Upper lobe of left lung (tissue), 6 donors: ENCODE data around the gene STARD10. TPM values are rescaled to one million over a fixed set of nuclear protein-coding genes. Genes with fewer than 3 reads are reported as not detected.
"Not testable (repeated sequence)": the region's sequence is repeated elsewhere in the genome, so short reads cannot be mapped to it uniquely, and the experiment has no call there.

Source experiments
- ATAC-seq, 2 donors: fragments of 200-7000 bp; cut with Tn5 transposase; one replicate each; pipeline ENCODE4 v1.9.1; 2022; ENCODE audit warnings: mild to moderate bottlenecking in 2 of 2, moderate library complexity in 2 of 2; ENCODE audit not compliant: low FRiP score in 2 of 2
- DNase-seq, 2 donors: peaks; one replicate each; pipeline ENCODE4 v3.0.0-alpha.2; 2019 to 2020
- H3K27ac ChIP-seq, 4 donors: fragments of 200-600 bp; sonication (generic); one replicate each; pipeline ENCODE4 v1.5.1; 2016 to 2019
- H3K27me3 ChIP-seq, 4 donors: fragments of 200-600 bp; sonication (generic); one replicate each; pipeline ENCODE4 v1.5.1; 2017 to 2019
- H3K36me3 ChIP-seq, 4 donors: fragments of 200-600 bp; sonication (generic); one replicate each; pipeline ENCODE4 v1.5.1; 2016 to 2019
- H3K4me1 ChIP-seq, 4 donors: fragments of 200-600 bp; sonication (generic); one replicate each; pipeline ENCODE4 v1.5.1; 2018 to 2019
- H3K4me3 ChIP-seq, 4 donors: fragments of 200-600 bp; sonication (generic); one replicate each; pipeline ENCODE4 v1.5.1; 2017 to 2019; ENCODE audit warnings: mild to moderate bottlenecking in 2 of 4, moderate library complexity in 1 of 4
- H3K9me3 ChIP-seq, 4 donors: fragments of 200-600 bp; sonication (generic); one replicate each; pipeline ENCODE4 v1.5.1; 2018 to 2019
- CTCF ChIP-seq, 6 experiments: fragments of 450-650 bp in 4 of 6; fragments of 200-600 bp in 2 of 6; sonication (generic) in 2 of 6; IDR thresholded peaks; one replicate each; pipeline ENCODE4 v1.5.1; 2016 to 2019; ENCODE audit warnings: antibody characterized with exemption in 6 of 6
- EP300 ChIP-seq, 4 donors: sonication (generic); formaldehyde crosslinking; IDR thresholded peaks; one replicate each; pipeline ENCODE4 v1.5.1; 2017; ENCODE audit warnings: antibody characterized with exemption in 4 of 4, control low read depth in 2 of 4
- POLR2A ChIP-seq, 4 donors: fragments of 450-650 bp; IDR thresholded peaks; one replicate each; pipeline ENCODE4 v1.5.1; 2016 to 2017; ENCODE audit warnings: antibody characterized with exemption in 4 of 4, mild to moderate bottlenecking in 2 of 4
- POLR2AphosphoS5 ChIP-seq, 2 donors: sonication (generic); formaldehyde crosslinking; IDR thresholded peaks; one replicate each; pipeline ENCODE4 v1.5.1; 2017; ENCODE audit warnings: antibody characterized with exemption in 2 of 2
- WGBS, 2 donors: methylation state at CpG; one replicate each; pipeline ENCODE4 v1.1.5; 2017 to 2018; 5-methylcytosine and 5-hydroxymethylcytosine counted together
- total RNA-seq, 6 donors: library from RNA; depleted of rRNA in 4 of 6; stranded (reverse); fragments of >200 nt in 4 of 6; gene quantifications; one replicate each; pipeline versions ENCODE4 v1.1.0 to v1.2.1, GENCODE V29; 2016 to 2021
- donor health status: DM: no; HTN: no; CAD: no; lungs with moderate emphysema.
- donor health status: DM: no; HTN: yes; CAD: no; lungs with severe emphysema.

STARD10 gene
- total RNA-seq, 6 donors from 2014 or later, result 93.2 to 227 (median 151) TPM

DNA sequence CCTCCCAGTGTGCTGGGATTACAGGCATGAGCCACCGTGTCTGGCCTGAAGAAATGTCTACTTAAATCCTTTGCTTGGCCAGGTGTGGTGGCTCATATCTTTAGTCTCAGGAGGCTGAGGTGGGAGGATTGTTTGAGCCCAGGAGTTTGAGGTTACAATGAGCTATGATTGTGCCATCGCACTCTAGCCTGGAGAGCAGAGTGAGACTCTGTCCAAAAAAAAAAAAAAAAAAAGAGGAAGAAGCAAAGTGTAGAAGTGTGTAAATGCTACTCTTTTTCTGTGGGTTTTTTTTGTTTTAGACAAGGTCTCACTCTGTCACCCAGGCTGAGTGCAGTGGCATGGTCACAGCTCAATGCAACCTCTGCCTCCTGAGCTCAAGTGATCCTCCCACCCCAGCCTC, 13.9 kb upstream of the STARD10 start:
- WGBS, 2 donors, result 48 to 59% methylated on average over 2 of the region's 2 CpGs
- H3K27ac ChIP-seq, result peak overlapping the region; percentile 69 to 84 (median 80)
- no peak for TF ChIP-seq POLR2AphosphoS5 (IDR thresholded peaks at IDR 0.05)
- no peak for TF ChIP-seq POLR2A (IDR thresholded peaks at IDR 0.05)
- TF ChIP-seq EP300 (IDR thresholded peaks at IDR 0.05), result no peak
- no peak for TF ChIP-seq CTCF (IDR thresholded peaks at IDR 0.05)
- peaks cover 0 to 4% (median 0%) of the 10 kb centered on the region in 4 donors for H3K36me3 ChIP-seq
- peaks cover 9 to 40% (median 36%) of the 10 kb centered on the region in 4 donors for H3K4me1 ChIP-seq
- no peaks in the 10 kb centered on the region for H3K27me3 ChIP-seq
- H3K9me3 ChIP-seq, result no peaks in the 10 kb centered on the region
- no peak for DNase-seq
- peak; percentile 58 to 71 for ATAC-seq
- no peak overlapping the region for H3K4me3 ChIP-seq

GRCh38 chr11:72807021-72807693, 13.3 kb upstream of the STARD10 start:
- TF ChIP-seq POLR2AphosphoS5 (IDR thresholded peaks at IDR 0.05), result peak in 1 of 2 donors; percentile 39
- no peak for TF ChIP-seq CTCF (IDR thresholded peaks at IDR 0.05)
- peak overlapping the region; percentile 69 to 84 (median 80) for H3K27ac ChIP-seq
- H3K27me3 ChIP-seq, result no peaks in the 10 kb centered on the region
- H3K36me3 ChIP-seq, result peaks cover 0 to 4% (median 0%) of the 10 kb centered on the region in 4 donors
- ATAC-seq (peak; percentile 49 to 69), DNase-seq (no peak)
- WGBS, 2 donors, result 56 to 65% methylated on average over 5 of the region's 5 CpGs
- H3K4me3 ChIP-seq, result no peak overlapping the region
- H3K9me3 ChIP-seq, result no peaks in the 10 kb centered on the region
- H3K4me1 ChIP-seq, result peaks cover 4 to 33% (median 31%) of the 10 kb centered on the region in 4 donors

- WGBS, 2 donors, result 88 to 89% methylated on average over 1 of the region's 1 CpG
- H3K4me3 ChIP-seq, DNase-seq, H3K27me3 ChIP-seq, ATAC-seq, H3K36me3 ChIP-seq, H3K9me3 ChIP-seq: not testable (repeated sequence)
- peaks cover 4 to 29% (median 26%) of the 10 kb centered on the region in 4 donors for H3K4me1 ChIP-seq
- peak overlapping the region; percentile 69 to 84 (median 80) for H3K27ac ChIP-seq
Measured at GRCh38 chr11:72806378-72806777, 12.5 kb upstream of the STARD10 start.

DNA sequence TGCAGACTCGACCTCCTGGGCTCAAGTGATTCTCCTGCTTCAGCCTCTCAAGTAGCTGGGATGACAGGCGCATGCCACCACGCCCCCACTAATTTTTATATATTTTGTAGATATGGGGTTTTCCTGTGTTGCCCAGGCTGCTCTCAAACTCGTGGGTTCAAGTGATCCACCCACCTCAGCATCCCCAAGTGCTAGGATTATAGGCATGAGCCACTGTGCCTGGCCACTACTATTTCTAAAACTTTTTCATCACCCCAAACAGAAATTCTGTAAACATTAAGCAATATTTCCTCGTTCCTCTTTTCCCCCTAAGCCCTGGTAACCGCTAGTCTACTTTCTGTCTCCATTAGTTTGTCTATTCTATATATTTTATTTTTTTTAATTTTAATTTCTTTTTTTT, 11.4 kb upstream of the STARD10 start:
- no peak for TF ChIP-seq EP300 (IDR thresholded peaks at IDR 0.05)
- TF ChIP-seq CTCF (IDR thresholded peaks at IDR 0.05), result no peak
- TF ChIP-seq POLR2A (IDR thresholded peaks at IDR 0.05), result no peak
- no peak for TF ChIP-seq POLR2AphosphoS5 (IDR thresholded peaks at IDR 0.05)
- H3K9me3 ChIP-seq, result no peaks in the 10 kb centered on the region
- peak overlapping the region in 3 of 4 donors; percentile 23 to 82 (median 48) for H3K27ac ChIP-seq
- peaks cover 4 to 23% (median 17%) of the 10 kb centered on the region in 4 donors for H3K4me1 ChIP-seq
- no peaks in the 10 kb centered on the region for H3K27me3 ChIP-seq
- no peak overlapping the region for H3K4me3 ChIP-seq
- WGBS, 2 donors, result 67 to 76% methylated on average over 6 of the region's 6 CpGs
- ATAC-seq (peak in 1 of 2 donors; percentile 49), DNase-seq (no peak)
- H3K36me3 ChIP-seq, result peaks cover 0 to 4% (median 0%) of the 10 kb centered on the region in 4 donors

DNA sequence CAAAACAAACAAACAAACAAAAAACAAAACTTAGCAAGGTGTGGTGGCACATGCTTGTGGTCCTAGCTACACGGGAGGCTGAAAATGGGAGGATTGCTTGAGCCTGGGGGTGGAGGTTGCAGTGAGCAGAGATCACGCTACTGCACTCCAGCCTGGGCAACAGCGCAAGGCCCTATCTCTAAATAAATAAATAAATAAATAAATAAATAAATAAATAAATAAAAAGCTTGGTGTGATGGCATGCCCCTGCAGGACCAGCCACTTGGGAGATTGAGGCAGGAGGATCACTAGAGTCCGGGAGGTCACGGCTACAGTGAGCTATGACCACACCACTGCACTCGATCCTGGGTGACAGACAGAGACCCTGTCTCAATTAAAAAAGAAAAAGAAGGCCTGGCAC, 9.0 kb upstream of the STARD10 start:
- H3K27me3 ChIP-seq, result no peaks in the 10 kb centered on the region
- ATAC-seq (no peak), DNase-seq (no peak)
- H3K36me3 ChIP-seq, result no peaks in the 10 kb centered on the region
- peaks cover 3 to 8% (median 6%) of the 10 kb centered on the region in 4 donors for H3K4me1 ChIP-seq
- H3K9me3 ChIP-seq, result no peaks in the 10 kb centered on the region
- 80 to 93% methylated on average over 6 of the region's 6 CpGs for WGBS, 2 donors
- no peak overlapping the region for H3K27ac ChIP-seq
- no peak overlapping the region for H3K4me3 ChIP-seq
- no peak for TF ChIP-seq CTCF (IDR thresholded peaks at IDR 0.05)
- no peak for TF ChIP-seq POLR2A (IDR thresholded peaks at IDR 0.05)
- no peak for TF ChIP-seq EP300 (IDR thresholded peaks at IDR 0.05)
- TF ChIP-seq POLR2AphosphoS5 (IDR thresholded peaks at IDR 0.05), result no peak
